Mesendoderm (in vitro differentiated cells): ENCODE measurements around the gene PDPR. TPM values are rescaled to one million over a fixed set of nuclear protein-coding genes. Genes with fewer than 3 reads are reported as not detected.

Experiments
- small RNA-seq: library from polyadenylated mRNA; stranded (forward); fragments of <200 nt; extraction: miRNeasy Mini kit (QIAGEN cat#:217004); gene quantifications from one replicate; pipeline ENCODE3, GENCODE V24; 2013; ENCODE audit not compliant: insufficient read depth

Gene PDPR

Small RNA genes lying within 50 kb of the gene (small RNA-seq; reads per million reads assigned to genes)
- not detected for gene AC009060.2
